Measurements from ENCODE around the gene SPECC1L.

Gene SPECC1L

DNA sequence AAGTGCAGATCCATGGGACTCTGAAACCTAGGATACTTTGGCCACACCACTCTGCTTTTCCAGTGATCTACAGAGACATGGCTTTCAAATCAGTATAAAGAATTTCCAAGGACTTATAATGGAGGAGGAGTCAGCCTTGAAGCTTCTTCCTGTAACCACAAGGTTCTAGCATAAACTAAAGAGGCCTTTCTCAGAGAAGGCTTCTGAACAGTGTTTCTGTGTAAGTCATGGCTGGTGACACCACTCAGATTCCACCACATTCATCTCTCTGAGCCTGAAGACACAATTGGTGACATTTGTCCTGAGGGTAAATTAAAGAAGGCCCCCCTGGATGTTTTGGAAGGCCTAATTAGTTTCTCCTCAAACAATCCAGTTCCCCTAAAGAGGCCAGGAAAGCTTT is 127.8 kb downstream of the SPECC1L start:
- DNase-seq (ENCODE audit: low read depth in 2 of 2), result no peak

- DNase-seq (ENCODE audit: low read depth in 2 of 2), result no peak
Measured at GRCh38 chr22:24400034-24400725, 129.5 kb downstream of the SPECC1L start.

- DNase-seq (ENCODE audit: low read depth in 2 of 2), result no peak
Measured at GRCh38 chr22:24400726-24401596, 130.3 kb downstream of the SPECC1L start.

DNA sequence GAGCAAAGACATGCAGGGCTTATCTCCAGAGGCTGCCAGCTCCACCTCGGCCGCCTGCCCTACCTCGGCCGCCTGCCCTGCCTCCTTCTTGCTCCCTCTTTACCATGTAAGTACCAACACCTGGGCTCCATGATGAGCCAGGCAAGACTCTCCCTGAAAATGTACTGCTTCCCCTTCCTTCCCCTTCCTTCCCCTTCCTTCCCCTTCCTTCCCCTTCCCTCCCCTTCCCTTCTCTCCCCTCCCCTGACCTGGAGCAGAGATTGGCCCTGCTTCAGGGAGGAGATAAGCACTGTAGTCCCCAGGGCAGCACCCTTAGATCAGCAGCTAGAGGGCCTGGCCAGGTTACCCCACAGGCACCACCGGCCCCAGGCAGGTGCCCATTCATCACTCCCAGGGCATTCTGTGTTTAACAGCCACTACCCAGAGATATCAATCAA is 131.3 kb downstream of the SPECC1L start:
- no peak for DNase-seq (ENCODE audit: low read depth in 2 of 2)

DNA sequence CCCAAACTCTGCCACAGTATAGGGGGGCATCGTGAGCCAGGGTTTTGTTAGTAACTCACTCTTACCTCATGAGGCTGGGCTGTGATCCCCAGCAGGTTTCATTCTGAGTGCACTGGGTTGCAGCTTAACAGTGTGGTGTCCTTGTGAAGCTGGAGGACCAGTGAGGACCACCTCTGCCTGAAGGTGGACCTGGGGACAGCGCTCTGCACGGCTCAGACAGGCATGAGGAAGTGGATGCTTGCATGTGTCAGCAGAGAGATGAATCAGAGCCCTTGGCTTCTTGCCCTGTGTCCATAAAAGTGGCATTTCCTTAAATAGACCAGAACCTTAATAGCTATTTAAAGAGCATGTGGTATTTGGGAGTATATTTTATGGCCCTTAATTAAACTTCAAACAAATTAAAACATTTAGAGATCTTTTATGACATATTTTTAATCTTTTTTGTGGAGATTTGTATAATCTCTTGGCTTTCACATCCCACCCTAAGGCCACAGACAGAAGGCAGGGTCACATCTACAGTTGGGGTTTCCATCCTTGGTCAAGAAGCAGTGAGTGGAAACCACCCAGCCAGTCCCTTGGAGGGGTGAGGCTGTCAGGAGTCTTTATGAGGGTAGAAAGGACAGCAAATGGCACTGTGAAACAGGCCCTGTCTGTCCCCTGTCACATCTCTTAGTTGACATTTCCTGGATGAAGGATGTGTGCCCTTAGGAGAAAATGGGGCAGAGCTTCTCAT is 132.0 kb downstream of the SPECC1L start:
- DNase-seq (ENCODE audit: low read depth in 2 of 2), result no peak

DNA sequence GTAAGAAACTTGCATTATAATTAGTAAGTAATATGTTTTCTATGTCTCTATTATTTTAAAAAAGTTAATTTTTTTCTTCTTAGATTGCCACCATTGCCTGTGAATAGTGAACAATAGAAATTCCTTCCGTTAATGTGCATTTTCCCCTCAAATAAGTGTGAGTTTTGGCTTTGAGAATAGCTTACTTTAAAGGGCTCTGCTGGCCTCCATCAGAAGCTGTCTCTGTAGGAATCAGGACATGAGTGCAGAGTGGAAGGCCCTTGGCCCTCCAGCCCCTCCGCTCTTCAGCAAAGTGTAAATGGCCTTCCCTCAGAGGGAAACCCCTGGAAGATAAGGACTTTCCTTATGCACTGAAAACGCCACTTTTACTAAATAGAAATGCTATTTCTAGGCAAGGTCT is 132.7 kb downstream of the SPECC1L start:
- no peak for DNase-seq (ENCODE audit: low read depth in 2 of 2)

DNA sequence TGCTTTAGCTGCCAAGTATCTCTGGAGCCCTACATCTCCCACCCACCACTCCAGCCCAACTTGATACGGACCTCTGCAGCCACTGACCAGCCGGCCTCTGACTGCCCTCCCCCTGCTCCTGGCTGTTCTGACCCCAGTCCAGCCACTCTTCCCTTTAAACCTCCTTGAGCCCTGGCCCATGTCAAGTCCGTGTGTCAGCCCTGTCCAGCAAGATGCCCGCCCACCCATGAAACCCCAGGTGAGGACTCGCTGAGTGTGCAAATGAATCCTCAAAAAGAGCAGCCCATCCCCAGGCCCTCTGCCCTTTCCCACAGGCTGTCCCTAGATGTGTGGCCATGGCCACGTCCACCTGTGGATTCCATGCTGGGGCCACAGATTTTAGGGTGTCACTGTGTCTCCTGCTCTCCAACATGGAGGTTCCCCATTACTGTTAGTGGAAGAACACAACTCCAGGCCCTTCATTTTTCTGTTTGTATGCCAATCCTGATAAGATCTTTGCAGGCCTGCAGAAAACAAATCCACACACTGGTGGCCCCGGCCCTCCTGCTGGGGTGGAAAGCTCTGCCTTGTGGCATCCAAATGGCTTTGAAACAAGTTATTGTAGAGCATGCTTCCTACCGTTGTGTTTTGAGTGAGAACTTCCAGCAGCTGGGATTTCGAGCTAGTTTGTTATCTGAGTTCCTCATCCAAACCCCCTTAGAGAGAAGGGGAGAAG is 134.1 kb downstream of the SPECC1L start:
- DNase-seq (ENCODE audit: low read depth in 2 of 2), result no peak

- no peak for DNase-seq (ENCODE audit: low read depth in 2 of 2)
Measured at GRCh38 chr22:24405631-24406321, 135.1 kb downstream of the SPECC1L start.

DNA sequence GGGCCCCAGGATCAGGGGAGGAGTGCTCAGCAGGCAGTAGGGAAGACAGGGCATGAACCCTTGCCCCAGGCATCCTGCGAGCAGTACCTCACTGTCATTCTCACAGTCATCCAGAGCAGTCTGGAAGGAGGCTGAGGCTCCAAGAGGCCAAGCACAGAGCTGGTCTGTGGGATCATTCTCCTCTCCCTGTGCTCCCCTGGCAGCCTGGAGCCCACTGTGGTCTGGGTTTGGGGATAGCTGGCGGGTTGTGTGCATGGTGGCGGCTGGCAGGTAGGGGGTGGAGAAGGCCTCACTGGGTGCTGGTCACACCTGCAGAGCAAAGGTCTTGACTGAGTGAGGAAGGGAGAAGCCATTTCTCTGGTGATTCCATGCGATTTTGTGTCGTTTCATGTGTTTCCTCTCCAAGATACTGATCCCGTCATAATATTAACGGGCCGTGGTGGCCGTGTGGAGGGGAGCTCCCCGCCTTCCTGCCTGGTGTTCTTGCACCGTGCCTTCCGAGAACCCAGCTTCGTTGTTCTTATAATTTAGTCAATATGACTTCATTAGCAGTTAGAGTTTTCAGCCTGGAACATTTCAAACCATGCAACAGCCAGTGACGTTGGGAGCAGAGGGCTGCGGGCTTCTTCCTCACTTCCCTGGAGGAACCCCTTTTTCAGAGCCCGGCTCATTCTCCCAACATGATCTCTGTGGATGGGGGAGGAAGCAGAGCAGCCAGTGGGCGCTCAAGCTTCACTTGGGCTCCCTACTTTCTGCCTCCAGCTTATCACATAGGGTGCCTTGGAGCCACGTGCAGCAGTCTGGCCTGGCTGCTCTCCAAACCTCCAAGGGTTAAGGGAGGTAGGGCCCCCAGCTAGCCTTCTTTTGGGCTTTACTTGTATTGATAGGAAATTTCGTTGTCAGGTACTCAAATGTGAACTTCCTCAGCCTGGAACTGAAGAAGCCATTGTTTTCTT is 136.0 kb downstream of the SPECC1L start:
- DNase-seq (ENCODE audit: low read depth in 2 of 2), result no peak

DNA sequence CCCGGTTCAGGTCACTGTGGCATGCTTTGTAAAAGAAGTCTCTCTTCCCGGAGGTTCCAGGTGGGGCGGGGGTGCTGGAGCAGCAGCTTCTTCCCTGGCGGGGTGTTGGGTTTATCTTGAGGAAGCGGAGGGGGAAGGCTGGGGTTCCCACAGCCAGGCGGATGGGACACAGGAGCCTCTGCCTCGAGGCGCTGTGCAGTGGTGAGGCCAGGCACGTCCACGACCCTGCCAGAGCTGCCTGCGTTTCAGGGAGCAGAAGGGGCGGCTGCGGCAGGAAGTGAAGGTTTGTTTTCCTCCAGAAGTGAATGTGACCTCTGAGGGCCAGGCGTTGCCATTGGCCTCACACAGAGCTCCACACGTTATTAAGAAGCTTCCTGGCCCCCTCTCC is 136.6 kb downstream of the SPECC1L start:
- no peak for DNase-seq (ENCODE audit: low read depth in 2 of 2)

GRCh38 chr22:24407884-24408283 is 137.3 kb downstream of the SPECC1L start:
- DNase-seq (ENCODE audit: low read depth in 2 of 2), result no peak

DNA sequence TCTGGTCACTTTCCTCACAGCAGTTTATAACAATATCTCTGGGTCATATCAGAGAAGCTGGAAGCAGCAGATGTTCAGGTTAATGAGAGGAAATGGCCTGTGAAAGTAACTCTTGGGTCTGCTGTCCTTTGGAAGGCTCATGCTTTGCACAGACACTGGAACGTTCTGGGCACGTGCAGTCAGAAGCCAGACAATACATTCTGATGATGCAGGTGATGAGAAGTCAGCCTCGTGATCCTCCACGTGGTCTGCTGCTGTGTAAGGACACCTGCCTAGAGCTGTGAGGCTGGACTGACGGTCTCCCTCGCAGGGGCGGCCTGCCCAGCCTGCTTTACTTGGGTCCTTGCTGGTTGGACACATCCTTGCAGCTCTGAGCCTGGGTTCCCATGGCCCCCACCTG is 138.0 kb downstream of the SPECC1L start:
- DNase-seq (ENCODE audit: low read depth in 2 of 2), result no peak

GRCh38 chr22:24409707-24410106 is 139.1 kb downstream of the SPECC1L start:
- no peak for DNase-seq (ENCODE audit: low read depth in 2 of 2)

DNA sequence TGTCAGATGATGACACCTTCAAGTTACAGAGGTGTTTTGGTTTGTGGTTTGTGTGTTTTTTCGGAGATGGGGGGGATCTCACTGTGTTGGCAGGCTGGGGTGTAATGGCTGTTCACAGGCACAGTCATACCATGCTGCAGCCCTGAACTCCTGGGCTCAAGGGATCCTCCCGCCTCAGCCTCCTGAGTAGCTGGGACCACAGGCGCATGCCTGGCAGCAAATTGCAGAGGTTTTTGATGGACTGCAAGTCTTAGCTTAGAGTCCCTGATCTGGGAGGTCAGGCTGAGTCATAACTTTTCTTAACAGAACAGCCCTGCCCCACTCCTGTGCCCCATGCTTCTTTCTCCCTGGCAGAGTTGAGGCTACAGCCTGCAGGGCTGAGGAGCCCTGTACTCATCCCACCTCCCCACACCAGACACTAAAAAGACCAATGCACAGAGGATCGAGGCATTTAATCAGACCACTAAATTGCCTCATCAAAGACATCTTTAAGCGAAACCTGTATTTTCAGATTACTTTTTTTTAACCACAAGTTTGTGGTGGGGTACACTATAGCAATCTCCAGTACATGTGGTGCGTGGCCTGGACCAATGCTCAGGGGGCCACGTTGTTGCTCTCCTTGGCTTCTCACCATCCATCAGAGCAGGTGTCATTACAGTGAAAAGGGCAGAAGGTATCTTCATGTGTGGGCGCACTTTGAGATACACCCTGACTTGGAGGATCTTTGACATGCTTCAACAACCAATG is 139.7 kb downstream of the SPECC1L start:
- DNase-seq (ENCODE audit: low read depth in 2 of 2), result no peak

DNA sequence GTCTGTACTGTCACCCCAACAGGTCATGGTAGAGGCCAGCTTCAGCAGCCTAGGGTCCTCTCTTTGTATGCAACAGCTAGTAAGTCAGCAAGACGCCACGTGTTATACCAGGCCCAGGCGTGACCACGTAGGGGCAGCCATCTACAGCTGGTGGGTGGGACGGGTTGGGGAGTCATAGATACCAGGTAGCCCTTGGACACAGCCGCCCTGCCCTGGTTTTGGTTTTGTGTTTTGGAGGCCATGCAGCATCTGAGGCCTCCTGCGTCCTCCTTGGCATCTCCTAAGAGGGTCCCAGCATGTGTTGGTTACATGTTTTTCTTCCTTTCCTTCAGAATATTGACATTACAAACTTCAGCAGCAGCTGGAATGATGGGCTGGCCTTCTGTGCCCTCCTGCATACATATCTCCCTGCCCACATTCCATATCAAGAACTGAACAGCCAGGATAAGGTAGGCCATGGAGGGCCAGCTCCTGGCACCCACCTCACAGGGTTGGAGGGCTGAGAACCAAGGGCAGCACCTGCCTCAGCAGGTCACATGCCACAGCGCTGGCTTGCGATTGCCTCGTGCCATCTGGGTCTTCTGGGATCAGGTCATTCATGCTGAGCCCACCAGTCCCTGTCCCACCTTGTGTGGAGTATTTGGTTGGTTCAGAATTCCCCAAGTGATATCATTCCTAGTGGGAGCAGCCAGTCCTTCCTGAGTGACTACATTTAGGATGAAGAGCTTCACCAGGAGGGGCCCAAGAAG is 140.8 kb downstream of the SPECC1L start:
- no peak for DNase-seq (ENCODE audit: low read depth in 2 of 2)

DNA sequence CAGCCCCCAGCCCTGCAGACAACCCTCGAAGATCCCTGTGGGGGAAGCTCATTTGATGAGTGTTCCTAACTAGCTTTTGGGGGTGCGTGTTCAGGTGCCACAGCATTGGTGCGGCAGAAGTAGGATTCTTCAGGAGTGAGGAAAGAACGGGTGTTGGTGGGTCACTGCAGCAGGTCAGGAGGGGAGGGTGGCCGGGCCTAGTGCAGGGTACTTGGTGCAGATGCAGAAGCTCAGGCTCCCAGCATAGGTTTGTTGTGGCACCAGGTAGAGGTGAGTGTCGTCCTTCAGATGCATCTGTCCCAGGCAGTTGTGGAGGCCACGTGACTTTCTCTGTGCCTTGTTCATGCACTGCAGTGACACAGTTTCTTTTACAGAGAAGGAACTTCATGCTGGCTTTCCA is 141.6 kb downstream of the SPECC1L start:
- DNase-seq (ENCODE audit: low read depth in 2 of 2), result no peak

DNA sequence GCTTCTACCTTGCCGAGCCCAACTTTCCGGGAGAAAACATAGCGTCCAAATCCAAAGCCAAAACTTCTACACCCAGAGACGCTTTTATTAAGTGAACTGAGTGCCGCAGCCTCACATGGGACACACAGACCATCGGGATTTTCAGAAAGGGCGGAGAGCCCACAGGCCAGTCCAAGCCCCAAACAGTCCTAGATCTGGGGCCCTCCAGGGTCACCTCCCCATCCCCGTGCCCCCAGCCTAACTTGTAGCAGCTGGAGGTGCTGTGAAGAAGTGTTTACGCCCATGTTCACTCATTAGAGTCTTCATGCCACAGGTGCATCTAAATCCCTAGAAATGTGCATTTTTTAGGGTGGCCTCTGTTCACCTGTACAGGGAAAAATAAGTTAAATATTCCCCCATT is 142.6 kb downstream of the SPECC1L start:
- no peak for DNase-seq (ENCODE audit: low read depth in 2 of 2)

DNA sequence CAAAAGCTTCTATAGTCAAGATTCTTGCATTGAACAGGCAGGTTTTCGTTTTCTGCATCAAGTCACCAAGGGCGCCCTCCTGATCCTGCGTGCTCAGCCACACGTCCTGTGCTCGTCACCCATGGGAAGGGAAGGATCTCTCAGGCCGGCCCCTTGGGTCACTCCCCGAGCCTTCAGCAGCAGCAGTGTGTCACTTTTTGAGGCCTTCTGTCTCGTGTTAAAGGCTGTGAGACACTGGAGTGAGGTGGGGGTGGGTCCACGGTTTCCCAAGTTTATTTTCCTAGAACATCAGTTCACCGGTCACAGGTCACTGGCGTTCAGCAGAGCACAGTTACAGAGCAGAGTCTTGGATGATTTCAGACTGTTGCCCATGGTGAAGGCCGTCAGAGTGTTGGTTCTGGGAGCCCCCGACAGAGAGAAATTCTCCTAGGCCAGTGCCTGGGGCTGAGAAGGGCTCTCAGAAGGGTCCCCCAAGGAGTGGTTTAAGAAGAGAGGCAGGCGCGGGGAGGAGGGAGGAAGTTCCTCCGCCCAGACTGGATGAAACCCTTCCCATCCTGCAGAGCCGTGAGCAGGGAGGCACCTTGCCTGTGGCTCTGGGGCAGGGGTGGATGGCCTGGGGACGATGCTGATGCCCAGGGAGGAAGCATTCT is 143.2 kb downstream of the SPECC1L start:
- no peak for DNase-seq (ENCODE audit: low read depth in 2 of 2)
